VCaP (cell line): ENCODE results near the gene AEBP2.
"Not testable (repeated sequence)": the region's sequence is repeated elsewhere in the genome, so short reads cannot be mapped to it uniquely, and the experiment has no call there.

ENCODE experiments used
- H3K27ac ChIP-seq: fragments of 450-650 bp; 2 replicates; pipeline ENCODE4 v1.5.1; 2017
- CTCF ChIP-seq: fragments of 450-650 bp; conservative IDR thresholded peaks from 2 replicates; pipeline ENCODE4 v1.5.1; 2017; ENCODE audit warnings: mild to moderate bottlenecking, moderate library complexity

The AEBP2 gene

GRCh38 chr12:19464192-19464580, 24.9 kb downstream of the AEBP2 start:
- no peak for TF ChIP-seq CTCF
- H3K27ac ChIP-seq = no peak overlapping the region

- TF ChIP-seq CTCF = no peak
- no peak overlapping the region for H3K27ac ChIP-seq
Observed at GRCh38 chr12:19465711-19466110, 26.4 kb downstream of the AEBP2 start.

GRCh38 chr12:19474147-19474546, 34.9 kb downstream of the AEBP2 start:
- H3K27ac ChIP-seq = no peak overlapping the region
- no peak for TF ChIP-seq CTCF

GRCh38 chr12:19475884-19476505, 36.7 kb downstream of the AEBP2 start:
- H3K27ac ChIP-seq = not testable (repeated sequence)

GRCh38 chr12:19477071-19477470, 37.8 kb downstream of the AEBP2 start:
- TF ChIP-seq CTCF = no peak
- no peak overlapping the region for H3K27ac ChIP-seq

- H3K27ac ChIP-seq = no peak overlapping the region
- no peak for TF ChIP-seq CTCF
Observed at GRCh38 chr12:19480459-19480858, 41.2 kb downstream of the AEBP2 start.

- no peak for TF ChIP-seq CTCF
- H3K27ac ChIP-seq = no peak overlapping the region
Observed at GRCh38 chr12:19482036-19482435, 42.7 kb downstream of the AEBP2 start.

- H3K27ac ChIP-seq = no peak overlapping the region
- no peak for TF ChIP-seq CTCF
Observed at GRCh38 chr12:19482551-19483109, 43.3 kb downstream of the AEBP2 start.
